Loucy (cell line): ENCODE data around the gene CCK.

Source experiments
- H2AFZ ChIP-seq: fragments of 200-600 bp; sonication (generic); 2 replicates; pipeline ENCODE4 v1.6.0; 2016; ENCODE audit warnings: antibody characterized with exemption, mild to moderate bottlenecking, low read length, moderate library complexity
- H3F3A ChIP-seq: fragments of 200-600 bp; 2 replicates; pipeline ENCODE4 v1.6.0; 2016; ENCODE audit warnings: antibody characterized with exemption, low read depth, mild to moderate bottlenecking
- H3K27me3 ChIP-seq: fragments of 200-600 bp; sonication (generic); 2 replicates; pipeline ENCODE4 v1.6.1; 2014; ENCODE audit warnings: low read length, mild to moderate bottlenecking; ENCODE audit not compliant: insufficient read depth, poor library complexity, severe bottlenecking
- H3K36me3 ChIP-seq: fragments of 200-600 bp; sonication (generic); 2 replicates; pipeline ENCODE4 v1.6.1; 2016; ENCODE audit warnings: low read length; ENCODE audit not compliant: insufficient read depth
- H3K4me1 ChIP-seq: fragments of 200-600 bp; sonication (generic); 2 replicates; pipeline ENCODE4 v1.5.1; 2014; ENCODE audit warnings: low read length, mild to moderate bottlenecking; ENCODE audit not compliant: insufficient read depth, poor library complexity, severe bottlenecking
- H3K4me2 ChIP-seq: fragments of 200-600 bp; sonication (generic); 2 replicates; pipeline ENCODE4 v1.6.0; 2014; ENCODE audit warnings: antibody characterized with exemption, low read length, low read depth, mild to moderate bottlenecking; ENCODE audit not compliant: poor library complexity, severe bottlenecking
- H3K4me3 ChIP-seq: fragments of 200-600 bp; sonication (generic); 2 replicates; pipeline ENCODE4 v1.5.1; 2014; ENCODE audit warnings: low read length, mild to moderate bottlenecking, mixed read lengths; ENCODE audit not compliant: poor library complexity, severe bottlenecking
- H3K79me2 ChIP-seq: fragments of 200-600 bp; sonication (generic); 2 replicates; pipeline ENCODE4 v1.6.1; 2014; ENCODE audit warnings: low read length; ENCODE audit not compliant: insufficient read depth
- H3K9ac ChIP-seq: fragments of 200-600 bp; sonication (generic); 2 replicates; pipeline ENCODE4 v1.6.0; 2014; ENCODE audit warnings: mild to moderate bottlenecking, low read depth, low read length, moderate library complexity; ENCODE audit not compliant: poor library complexity, severe bottlenecking
- H3K9me2 ChIP-seq: fragments of 200-600 bp; sonication (generic); replicated peaks from 2 replicates; pipeline ENCODE4 v1.6.1; 2016; ENCODE audit warnings: low read depth, low read length, mixed read lengths
- H3K9me3 ChIP-seq: fragments of 200-600 bp; sonication (generic); 2 replicates; pipeline ENCODE4 v1.6.1; 2014; ENCODE audit warnings: mild to moderate bottlenecking, antibody characterized with exemption, low read length, low read depth; ENCODE audit not compliant: insufficient read depth
- H4K20me1 ChIP-seq: fragments of 200-600 bp; sonication (generic); 2 replicates; pipeline ENCODE4 v1.6.0; 2014; ENCODE audit warnings: antibody characterized with exemption, low read length, mild to moderate bottlenecking; ENCODE audit not compliant: insufficient read depth, poor library complexity, severe bottlenecking
- EZH2phosphoT487 ChIP-seq: fragments of 200-600 bp; IDR thresholded peaks from 2 replicates; pipeline ENCODE4 v1.6.1; 2018; ENCODE audit warnings: antibody characterized with exemption, mild to moderate bottlenecking, moderate library complexity, borderline replicate concordance
- TF ChIP-seq, protein P1 (sequence below): fragments of 200-600 bp; sonication (generic); conservative IDR thresholded peaks from 2 replicates; pipeline ENCODE4 v1.5.1; 2014; ENCODE audit warnings: mild to moderate bottlenecking, antibody characterized with exemption, low read length

The CCK gene

DNA sequence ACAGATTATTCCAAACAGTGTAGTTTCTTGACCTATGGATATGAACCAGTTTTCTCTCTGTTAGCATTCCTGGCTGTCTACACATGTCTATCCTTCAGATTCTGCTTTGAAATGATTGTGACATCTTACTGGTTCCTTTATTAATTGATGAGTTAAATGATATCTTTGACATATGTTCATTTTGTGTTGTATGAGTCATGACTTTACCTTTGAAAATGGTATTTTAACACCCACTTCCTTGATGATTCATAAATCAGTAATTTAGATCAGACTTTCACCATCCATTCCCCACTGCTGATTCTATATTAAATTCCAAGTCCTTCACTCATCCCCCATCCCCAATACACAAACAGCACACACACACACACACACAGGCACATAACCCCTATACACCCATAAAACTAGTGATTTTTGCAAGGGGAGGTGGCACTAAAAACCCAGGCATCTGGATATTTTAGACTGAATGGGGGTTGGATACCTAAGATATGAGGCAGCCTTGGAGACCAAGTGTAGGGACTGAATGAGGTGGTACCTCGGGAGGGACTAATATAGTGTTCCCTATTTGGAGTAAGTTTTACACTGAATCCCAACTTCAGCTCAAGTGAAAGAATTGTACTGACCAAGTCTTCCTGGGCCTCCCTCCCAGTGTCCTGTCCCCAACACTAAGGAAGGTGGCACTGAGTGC is 9.7 kb downstream of the CCK start:
- no peaks in the 10 kb centered on the region for H3F3A ChIP-seq
- H3K79me2 ChIP-seq: no peaks in the 10 kb centered on the region
- H3K4me1 ChIP-seq: no peaks in the 10 kb centered on the region
- no peaks in the 10 kb centered on the region for H4K20me1 ChIP-seq
- H3K27me3 ChIP-seq: no peaks in the 10 kb centered on the region
- H3K9me2 ChIP-seq: no peaks in the 10 kb centered on the region
- no peak overlapping the region for H3K4me2 ChIP-seq
- H3K4me3 ChIP-seq: no peak overlapping the region
- H3K9ac ChIP-seq: no peak overlapping the region
- TF ChIP-seq, protein P1, sequence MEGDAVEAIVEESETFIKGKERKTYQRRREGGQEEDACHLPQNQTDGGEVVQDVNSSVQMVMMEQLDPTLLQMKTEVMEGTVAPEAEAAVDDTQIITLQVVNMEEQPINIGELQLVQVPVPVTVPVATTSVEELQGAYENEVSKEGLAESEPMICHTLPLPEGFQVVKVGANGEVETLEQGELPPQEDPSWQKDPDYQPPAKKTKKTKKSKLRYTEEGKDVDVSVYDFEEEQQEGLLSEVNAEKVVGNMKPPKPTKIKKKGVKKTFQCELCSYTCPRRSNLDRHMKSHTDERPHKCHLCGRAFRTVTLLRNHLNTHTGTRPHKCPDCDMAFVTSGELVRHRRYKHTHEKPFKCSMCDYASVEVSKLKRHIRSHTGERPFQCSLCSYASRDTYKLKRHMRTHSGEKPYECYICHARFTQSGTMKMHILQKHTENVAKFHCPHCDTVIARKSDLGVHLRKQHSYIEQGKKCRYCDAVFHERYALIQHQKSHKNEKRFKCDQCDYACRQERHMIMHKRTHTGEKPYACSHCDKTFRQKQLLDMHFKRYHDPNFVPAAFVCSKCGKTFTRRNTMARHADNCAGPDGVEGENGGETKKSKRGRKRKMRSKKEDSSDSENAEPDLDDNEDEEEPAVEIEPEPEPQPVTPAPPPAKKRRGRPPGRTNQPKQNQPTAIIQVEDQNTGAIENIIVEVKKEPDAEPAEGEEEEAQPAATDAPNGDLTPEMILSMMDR: no peak
- no peak for TF ChIP-seq EZH2phosphoT487
- H2AFZ ChIP-seq: no peak overlapping the region
- no peaks in the 10 kb centered on the region for H3K36me3 ChIP-seq
- no peaks in the 10 kb centered on the region for H3K9me3 ChIP-seq

DNA sequence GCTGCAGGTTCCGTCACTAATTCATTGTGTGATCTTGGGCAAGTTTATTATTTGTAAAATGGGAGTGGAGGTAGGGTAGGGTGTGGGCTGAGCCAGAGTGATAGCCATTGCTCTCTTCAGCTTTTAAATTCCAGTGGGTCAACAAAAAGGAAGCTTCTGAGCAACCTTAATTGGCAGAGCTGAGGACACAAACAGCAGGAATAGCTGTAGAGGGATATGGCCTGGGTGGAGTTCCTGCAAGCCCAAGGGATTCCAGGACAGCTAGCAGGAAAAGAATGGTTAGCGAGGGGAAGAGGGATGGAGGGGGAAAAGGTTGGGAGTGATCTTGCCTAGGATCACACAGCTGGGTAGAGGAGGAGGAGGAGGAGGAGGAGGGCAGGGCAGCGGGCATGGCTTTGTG is 11.4 kb downstream of the CCK start:
- no peak overlapping the region for H3K9ac ChIP-seq
- H3K9me2 ChIP-seq: no peaks in the 10 kb centered on the region
- H4K20me1 ChIP-seq: no peaks in the 10 kb centered on the region
- no peaks in the 10 kb centered on the region for H3K27me3 ChIP-seq
- H3K4me2 ChIP-seq: no peak overlapping the region
- no peak overlapping the region for H3K4me3 ChIP-seq
- H3K9me3 ChIP-seq: no peaks in the 10 kb centered on the region
- H3F3A ChIP-seq: no peaks in the 10 kb centered on the region
- no peaks in the 10 kb centered on the region for H3K4me1 ChIP-seq
- no peaks in the 10 kb centered on the region for H3K36me3 ChIP-seq
- H3K79me2 ChIP-seq: no peaks in the 10 kb centered on the region
- H2AFZ ChIP-seq: no peak overlapping the region
- TF ChIP-seq EZH2phosphoT487: no peak
- TF ChIP-seq, protein P1: no peak

DNA sequence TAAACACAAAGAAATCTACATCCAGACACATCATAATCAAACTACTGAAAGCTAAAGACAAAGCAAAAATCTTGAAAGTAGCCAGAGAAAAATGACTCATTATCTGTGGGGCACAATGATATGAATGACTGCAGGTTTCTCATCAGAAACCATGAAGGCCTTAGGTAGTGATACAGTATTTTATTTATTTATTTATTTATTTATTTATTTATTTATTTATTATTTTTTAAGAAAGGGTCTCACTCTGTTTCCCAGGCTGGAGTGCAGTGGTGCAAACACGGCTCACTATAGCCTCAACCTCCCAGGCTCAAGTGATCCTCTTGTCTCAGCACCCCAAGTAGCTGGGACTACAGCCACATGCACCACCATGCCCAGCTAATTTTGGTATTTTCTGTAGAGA is 15.2 kb downstream of the CCK start:
- Histone ChIP-seq H3K9me3 (no peaks in the 10 kb centered on the region), H3K4me3 (no peak overlapping the region), H3K4me2 (no peak overlapping the region), H4K20me1 (no peaks in the 10 kb centered on the region), H3K79me2 (no peaks in the 10 kb centered on the region), H3K4me1 (no peaks in the 10 kb centered on the region), H3K9ac (no peak overlapping the region), H3F3A (no peaks in the 10 kb centered on the region), H3K27me3 (no peaks in the 10 kb centered on the region), H3K9me2 (no peaks in the 10 kb centered on the region), H2AFZ (no peak overlapping the region), H3K36me3 (no peaks in the 10 kb centered on the region)
- TF ChIP-seq, protein P1: no peak
- no peak for TF ChIP-seq EZH2phosphoT487
